ENCODE data around the gene LRRC3. TPM values are rescaled to one million over a fixed set of nuclear protein-coding genes. Genes with fewer than 3 reads are reported as not detected.
A peak's percentile ranks its signal among the peaks of the same experiment; 100 is the strongest.

The LRRC3 gene
- polyA plus RNA-seq, 1 of the 3 experiments (the other 2 are of a cell fraction): 2.3 TPM

- DNase-seq: peak; percentile 21
- no peak for TF ChIP-seq JUND (IDR thresholded peaks at IDR 0.05)
- TF ChIP-seq TEAD4 (IDR thresholded peaks at IDR 0.05; ENCODE audit: borderline replicate concordance, insufficient read depth): no peak
- no peak for TF ChIP-seq PBX3 (IDR thresholded peaks at IDR 0.05)
- H3K9me3 ChIP-seq: no peaks in the 10 kb centered on the region
- no peaks in the 10 kb centered on the region for H3K36me3 ChIP-seq (replicated peaks in 1 of 2; ENCODE audit: control insufficient read depth in 1 of 2, insufficient read depth in 2 of 2, low read length in 1 of 2)
- no peaks in the 10 kb centered on the region for H3K27me3 ChIP-seq (ENCODE audit: insufficient read depth)
- WGBS (ENCODE audit: low lambda C conversion rate): 83% methylated on average over 3 of the region's 8 CpGs
- no peaks in the 10 kb centered on the region for H3F3A ChIP-seq (replicated peaks; ENCODE audit: insufficient read depth)
- H3K27ac ChIP-seq (ENCODE audit: low read depth in 2 of 2, low read length in 1 of 2): no peak overlapping the region
- no peaks in the 10 kb centered on the region for H4K20me1 ChIP-seq (ENCODE audit: insufficient read depth)
- H3K9ac ChIP-seq: no peak overlapping the region
- H3K4me3 ChIP-seq (ENCODE audit: low read depth in 2 of 2, low read length in 1 of 2): no peak overlapping the region
- no peak overlapping the region for H2AFZ ChIP-seq (ENCODE audit: low read depth)
- ChIA-PET POLR2A (no interaction called here), CTCF (interaction anchor here (0.9 to 2.1 kb wide), 6 partner anchors 17 to 332 kb away, joined by 3 to 8 read pairs (median 4); no protein-coding TSS in a partner anchor)
- H3K4me2 ChIP-seq: no peak overlapping the region
- peaks cover 0 to 5% of the 10 kb centered on the region in 2 experiments; a peak in 1 of 4 replicates for H3K4me1 ChIP-seq (ENCODE audit: control insufficient read depth in 1 of 2, insufficient read depth in 2 of 2, low read depth in 1 of 2, low read length in 1 of 2)
- no peaks in the 10 kb centered on the region for H3K79me2 ChIP-seq (ENCODE audit: insufficient read depth)
- no peaks in the 10 kb centered on the region for H3K9me2 ChIP-seq
Measured at GRCh38 chr21:44461005-44461404, 5.7 kb downstream of the LRRC3 start.

- no peaks in the 10 kb centered on the region for H3K9me2 ChIP-seq
- no peaks in the 10 kb centered on the region for H3K79me2 ChIP-seq (ENCODE audit: insufficient read depth)
- H3K4me3 ChIP-seq (ENCODE audit: low read depth in 2 of 2, low read length in 1 of 2): no peak overlapping the region
- no peaks in the 10 kb centered on the region for H3F3A ChIP-seq (replicated peaks; ENCODE audit: insufficient read depth)
- no peaks in the 10 kb centered on the region for H3K27me3 ChIP-seq (ENCODE audit: insufficient read depth)
- no peaks in the 10 kb centered on the region for H4K20me1 ChIP-seq (ENCODE audit: insufficient read depth)
- no peak overlapping the region for H2AFZ ChIP-seq (ENCODE audit: low read depth)
- peak; percentile 50 for DNase-seq
- TF ChIP-seq, protein P1, sequence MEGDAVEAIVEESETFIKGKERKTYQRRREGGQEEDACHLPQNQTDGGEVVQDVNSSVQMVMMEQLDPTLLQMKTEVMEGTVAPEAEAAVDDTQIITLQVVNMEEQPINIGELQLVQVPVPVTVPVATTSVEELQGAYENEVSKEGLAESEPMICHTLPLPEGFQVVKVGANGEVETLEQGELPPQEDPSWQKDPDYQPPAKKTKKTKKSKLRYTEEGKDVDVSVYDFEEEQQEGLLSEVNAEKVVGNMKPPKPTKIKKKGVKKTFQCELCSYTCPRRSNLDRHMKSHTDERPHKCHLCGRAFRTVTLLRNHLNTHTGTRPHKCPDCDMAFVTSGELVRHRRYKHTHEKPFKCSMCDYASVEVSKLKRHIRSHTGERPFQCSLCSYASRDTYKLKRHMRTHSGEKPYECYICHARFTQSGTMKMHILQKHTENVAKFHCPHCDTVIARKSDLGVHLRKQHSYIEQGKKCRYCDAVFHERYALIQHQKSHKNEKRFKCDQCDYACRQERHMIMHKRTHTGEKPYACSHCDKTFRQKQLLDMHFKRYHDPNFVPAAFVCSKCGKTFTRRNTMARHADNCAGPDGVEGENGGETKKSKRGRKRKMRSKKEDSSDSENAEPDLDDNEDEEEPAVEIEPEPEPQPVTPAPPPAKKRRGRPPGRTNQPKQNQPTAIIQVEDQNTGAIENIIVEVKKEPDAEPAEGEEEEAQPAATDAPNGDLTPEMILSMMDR (IDR thresholded peaks at IDR 0.05): 0 out of 2 replicates have a peak, but pooled peaks have one; percentile 14
- no peak for TF ChIP-seq MAX (IDR thresholded peaks at IDR 0.05; ENCODE audit: low read depth)
- H3K4me1 ChIP-seq (ENCODE audit: control insufficient read depth in 1 of 2, insufficient read depth in 2 of 2, low read depth in 1 of 2, low read length in 1 of 2): no peaks in the 10 kb centered on the region; a peak in 1 of 4 replicates
- H3K4me2 ChIP-seq: no peak overlapping the region
- no peak overlapping the region for H3K27ac ChIP-seq (ENCODE audit: low read depth in 2 of 2, low read length in 1 of 2)
- whole genome bisulfite sequencing (ENCODE audit: low lambda C conversion rate): 58% methylated on average over 2 of the region's 15 CpGs
- POLR2A ChIA-PET: no interaction called here
- no peak overlapping the region for H3K9ac ChIP-seq
- CTCF ChIA-PET: interaction anchor here (0.9 to 2.1 kb wide), 9 partner anchors 16 to 332 kb away, joined by 3 to 8 read pairs (median 4); no protein-coding TSS in a partner anchor
- no peaks in the 10 kb centered on the region for H3K36me3 ChIP-seq (replicated peaks in 1 of 2; ENCODE audit: control insufficient read depth in 1 of 2, insufficient read depth in 2 of 2, low read length in 1 of 2)
- no peaks in the 10 kb centered on the region for H3K9me3 ChIP-seq
Measured at GRCh38 chr21:44461464-44462001, 6.2 kb downstream of the LRRC3 start.

- Histone ChIP-seq H3K27ac (ENCODE audit: low read depth in 2 of 2, low read length in 1 of 2) (no peak overlapping the region), H3K9me3 (no peaks in the 10 kb centered on the region), H2AFZ (ENCODE audit: low read depth) (no peak overlapping the region), H3K9me2 (no peaks in the 10 kb centered on the region), H3K4me3 (ENCODE audit: low read depth in 2 of 2, low read length in 1 of 2) (no peak overlapping the region), H3K36me3 (replicated peaks in 1 of 2; ENCODE audit: control insufficient read depth in 1 of 2, insufficient read depth in 2 of 2, low read length in 1 of 2) (no peaks in the 10 kb centered on the region), H3K4me2 (no peak overlapping the region), H4K20me1 (ENCODE audit: insufficient read depth) (no peaks in the 10 kb centered on the region), H3K27me3 (ENCODE audit: insufficient read depth) (no peaks in the 10 kb centered on the region), H3F3A (replicated peaks; ENCODE audit: insufficient read depth) (no peaks in the 10 kb centered on the region), H3K79me2 (ENCODE audit: insufficient read depth) (no peaks in the 10 kb centered on the region), H3K9ac (no peak overlapping the region), H3K4me1 (ENCODE audit: control insufficient read depth in 1 of 2, insufficient read depth in 2 of 2, low read depth in 1 of 2, low read length in 1 of 2) (no peaks in the 10 kb centered on the region)
- no peak for DNase-seq
- POLR2A ChIA-PET: no interaction called here
- 75% methylated on average over 9 of the region's 25 CpGs for WGBS (ENCODE audit: low lambda C conversion rate)
- CTCF ChIA-PET: interaction anchor here (1.0 to 2.1 kb wide), 8 partner anchors 15 to 331 kb away, joined by 3 to 8 read pairs (median 4); no protein-coding TSS in a partner anchor
- TF ChIP-seq EZH2phosphoT487 (IDR thresholded peaks at IDR 0.05; ENCODE audit: borderline replicate concordance, low read depth) (no peak), RAD21 (IDR thresholded peaks at IDR 0.05; ENCODE audit: low read length) (no peak), NFIC (IDR thresholded peaks at IDR 0.05; ENCODE audit: borderline replicate concordance) (no peak), SIN3A (IDR thresholded peaks at IDR 0.05; ENCODE audit: borderline replicate concordance, low read depth, low read length) (no peak)
- TF ChIP-seq, protein P2, sequence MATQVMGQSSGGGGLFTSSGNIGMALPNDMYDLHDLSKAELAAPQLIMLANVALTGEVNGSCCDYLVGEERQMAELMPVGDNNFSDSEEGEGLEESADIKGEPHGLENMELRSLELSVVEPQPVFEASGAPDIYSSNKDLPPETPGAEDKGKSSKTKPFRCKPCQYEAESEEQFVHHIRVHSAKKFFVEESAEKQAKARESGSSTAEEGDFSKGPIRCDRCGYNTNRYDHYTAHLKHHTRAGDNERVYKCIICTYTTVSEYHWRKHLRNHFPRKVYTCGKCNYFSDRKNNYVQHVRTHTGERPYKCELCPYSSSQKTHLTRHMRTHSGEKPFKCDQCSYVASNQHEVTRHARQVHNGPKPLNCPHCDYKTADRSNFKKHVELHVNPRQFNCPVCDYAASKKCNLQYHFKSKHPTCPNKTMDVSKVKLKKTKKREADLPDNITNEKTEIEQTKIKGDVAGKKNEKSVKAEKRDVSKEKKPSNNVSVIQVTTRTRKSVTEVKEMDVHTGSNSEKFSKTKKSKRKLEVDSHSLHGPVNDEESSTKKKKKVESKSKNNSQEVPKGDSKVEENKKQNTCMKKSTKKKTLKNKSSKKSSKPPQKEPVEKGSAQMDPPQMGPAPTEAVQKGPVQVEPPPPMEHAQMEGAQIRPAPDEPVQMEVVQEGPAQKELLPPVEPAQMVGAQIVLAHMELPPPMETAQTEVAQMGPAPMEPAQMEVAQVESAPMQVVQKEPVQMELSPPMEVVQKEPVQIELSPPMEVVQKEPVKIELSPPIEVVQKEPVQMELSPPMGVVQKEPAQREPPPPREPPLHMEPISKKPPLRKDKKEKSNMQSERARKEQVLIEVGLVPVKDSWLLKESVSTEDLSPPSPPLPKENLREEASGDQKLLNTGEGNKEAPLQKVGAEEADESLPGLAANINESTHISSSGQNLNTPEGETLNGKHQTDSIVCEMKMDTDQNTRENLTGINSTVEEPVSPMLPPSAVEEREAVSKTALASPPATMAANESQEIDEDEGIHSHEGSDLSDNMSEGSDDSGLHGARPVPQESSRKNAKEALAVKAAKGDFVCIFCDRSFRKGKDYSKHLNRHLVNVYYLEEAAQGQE (IDR thresholded peaks at IDR 0.05; ENCODE audit: low read depth, low read length): no peak
Measured at GRCh38 chr21:44462086-44462833, 7.0 kb downstream of the LRRC3 start.

Data from SK-N-SH (cell line).